H1 (cell line): ENCODE measurements around the gene APP. TPM values are rescaled to one million over a fixed set of nuclear protein-coding genes. Genes with fewer than 3 reads are reported as not detected.
A peak's percentile ranks its signal among the peaks of the same experiment; 100 is the strongest.

Experiments used
- CTCF ChIA-PET: fragments of 300-600 bp; sonication (Branson Sonifier 250); formaldehyde crosslinking; loops from one replicate; lab custom pipeline; 2021; ENCODE audit not compliant: partially characterized antibody; lab: Charles Lee
- POLR2A ChIA-PET: fragments of 300-600 bp; sonication (Branson Sonifier 250); formaldehyde crosslinking; loops from one replicate; lab custom pipeline; 2021; ENCODE audit warnings: inconsistent platforms; ENCODE audit not compliant: partially characterized antibody; lab: Charles Lee
- DNase-seq, 2 experiments: peaks; one replicate each; pipeline versions ENCODE4 v3.0.0 to v3.0.0-alpha.2; 2010 to 2022; ENCODE audit warnings: low spot score in 2 of 2, low read depth in 1 of 2, mixed read lengths in 1 of 2
- FAIRE-seq: peaks from 2 replicates; lab custom pipeline; 2011; peaks lifted over from hg19 to GRCh38; lab: Jason Lieb, UNC
- H2AFZ ChIP-seq: 2 replicates; pipeline ENCODE4 v1.8.1; 2012; ENCODE audit warnings: low read length, inconsistent platforms
- H2AK5ac ChIP-seq: 2 replicates; pipeline ENCODE4 v1.6.1; 2013; ENCODE audit warnings: low read depth, low read length
- H2BK120ac ChIP-seq: replicated peaks from 2 replicates; pipeline ENCODE3; 2013; ENCODE audit warnings: low read depth, low read length, inconsistent platforms
- H2BK12ac ChIP-seq: 2 replicates; pipeline ENCODE4 v1.6.1; 2013; ENCODE audit warnings: low read depth, low read length
- H2BK15ac ChIP-seq: 2 replicates; pipeline ENCODE4 v1.6.1; 2013; ENCODE audit warnings: low read length
- H2BK20ac ChIP-seq: 2 replicates; pipeline ENCODE4 v1.6.1; 2013; ENCODE audit warnings: low read length
- H2BK5ac ChIP-seq: 2 replicates; pipeline ENCODE4 v1.6.1; 2013; ENCODE audit warnings: low read depth, low read length
- H3K14ac ChIP-seq: 2 replicates; pipeline ENCODE4 v1.6.1; 2013; ENCODE audit warnings: inconsistent platforms; ENCODE audit not compliant: insufficient read length
- H3K18ac ChIP-seq: 2 replicates; pipeline ENCODE4 v1.6.1; 2013; ENCODE audit warnings: low read length; ENCODE audit errors: extremely low read depth
- H3K23ac ChIP-seq: 2 replicates; pipeline ENCODE4 v1.6.1; 2013; ENCODE audit warnings: inconsistent platforms; ENCODE audit not compliant: insufficient read length
- H3K23me2 ChIP-seq: 2 replicates; pipeline ENCODE4 v1.6.1; 2013; ENCODE audit warnings: low read depth, low read length
- H3K27ac ChIP-seq: 2 replicates; pipeline ENCODE4 v1.6.1; 2011; ENCODE audit warnings: low read depth, low read length, inconsistent platforms
- H3K27me3 ChIP-seq, 4 experiments: replicated peaks in 1 of 4; 1 replicate in 1 of 4; 2 replicates in 3 of 4; pipeline versions ENCODE4 v1.6.1 to v1.8.1; 2011 to 2013; ENCODE audit warnings: low read length in 3 of 4, mild to moderate bottlenecking in 3 of 4, inconsistent platforms in 2 of 4, mixed read lengths in 2 of 4, moderate library complexity in 1 of 4; ENCODE audit not compliant: control insufficient read depth in 3 of 4, insufficient read depth in 3 of 4; ENCODE audit errors: extremely low read depth in 1 of 4
- H3K36me3 ChIP-seq, 4 experiments: 2 replicates each; pipeline versions ENCODE4 v1.6.1 to v1.8.1; 2011 to 2013; ENCODE audit warnings: mild to moderate bottlenecking in 4 of 4, low read length in 3 of 4, moderate library complexity in 2 of 4, control low read depth in 1 of 4, inconsistent platforms in 1 of 4; ENCODE audit not compliant: insufficient read depth in 4 of 4, control insufficient read depth in 2 of 4
- H3K4ac ChIP-seq: replicated peaks from 2 replicates; pipeline ENCODE3; 2013; ENCODE audit warnings: low read length, low read depth, mixed read lengths, inconsistent platforms; ENCODE audit not compliant: insufficient read length
- H3K4me1 ChIP-seq, 4 experiments: replicated peaks in 1 of 4; 1 replicate in 1 of 4; 2 replicates in 3 of 4; pipeline versions ENCODE4 v1.6.1 to v1.8.1; 2011 to 2013; ENCODE audit warnings: low read length in 3 of 4, inconsistent platforms in 2 of 4, mixed read lengths in 1 of 4; ENCODE audit not compliant: insufficient read depth in 4 of 4, control insufficient read depth in 3 of 4
- H3K4me2 ChIP-seq, 2 experiments: 2 replicates each; pipeline versions ENCODE4 v1.6.1 to v1.8.1; 2011 to 2013; ENCODE audit warnings: low read depth in 2 of 2, low read length in 2 of 2, control low read depth in 1 of 2, inconsistent platforms in 1 of 2, mild to moderate bottlenecking in 1 of 2; ENCODE audit not compliant: insufficient read depth in 1 of 2
- H3K4me3 ChIP-seq, 4 experiments: fragments of 200-600, 300-600 bp in 1 of 4; sonication (generic), shearing (Covaris generic), sonication (Bioruptor Twin) in 1 of 4; 2 replicates each; pipeline versions ENCODE4 v1.5.1 to v1.8.1; 2011 to 2016; ENCODE audit warnings: low read length in 4 of 4, low read depth in 3 of 4, control low read depth in 2 of 4, inconsistent platforms in 2 of 4, mild to moderate bottlenecking in 2 of 4, mixed read lengths in 1 of 4, moderate library complexity in 1 of 4; ENCODE audit not compliant: insufficient read depth in 2 of 4; ENCODE audit errors: extremely low read depth in 1 of 4
- H3K56ac ChIP-seq: replicated peaks from 2 replicates; pipeline ENCODE3; 2013; ENCODE audit warnings: low read depth, mild to moderate bottlenecking, mixed read lengths, low read length, inconsistent platforms; ENCODE audit not compliant: insufficient read length
- H3K79me1 ChIP-seq: 2 replicates; pipeline ENCODE4 v1.6.1; 2013; ENCODE audit warnings: low read depth, low read length, control low read depth
- H3K79me2 ChIP-seq, 2 experiments: 2 replicates each; pipeline versions ENCODE4 v1.6.1 to v1.8.1; 2012 to 2013; ENCODE audit warnings: low read length in 2 of 2, mild to moderate bottlenecking in 2 of 2, inconsistent platforms in 1 of 2; ENCODE audit not compliant: insufficient read depth in 2 of 2, control insufficient read depth in 1 of 2
- H3K9ac ChIP-seq, 4 experiments: replicated peaks in 1 of 4; 1 replicate in 1 of 4; 2 replicates in 3 of 4; pipeline versions ENCODE4 v1.6.1 to v1.8.1; 2011 to 2013; ENCODE audit warnings: low read depth in 3 of 4, low read length in 3 of 4, control low read depth in 2 of 4, mild to moderate bottlenecking in 2 of 4, moderate library complexity in 2 of 4, inconsistent platforms in 1 of 4; ENCODE audit errors: extremely low read depth in 1 of 4
- H3K9me3 ChIP-seq, 2 experiments: 2 replicates each; pipeline versions ENCODE4 v1.6.1 to v1.8.1; 2012 to 2013; ENCODE audit warnings: mild to moderate bottlenecking in 2 of 2, moderate library complexity in 2 of 2, control low read depth in 1 of 2, inconsistent platforms in 1 of 2, low read depth in 1 of 2, low read length in 1 of 2, mixed read lengths in 1 of 2; ENCODE audit not compliant: insufficient read depth in 2 of 2
- H4K20me1 ChIP-seq, 2 experiments: replicated peaks in 1 of 2; 2 replicates each; pipeline versions ENCODE3 to v1.8.1; 2011 to 2013; ENCODE audit warnings: inconsistent platforms in 2 of 2, low read length in 2 of 2, mild to moderate bottlenecking in 1 of 2; ENCODE audit not compliant: insufficient read depth in 2 of 2, control insufficient read depth in 1 of 2
- H4K5ac ChIP-seq: 2 replicates; pipeline ENCODE4 v1.6.1; 2013; ENCODE audit warnings: low read length, low read depth, mixed read lengths, inconsistent platforms; ENCODE audit not compliant: insufficient read length
- H4K8ac ChIP-seq: 2 replicates; pipeline ENCODE4 v1.8.0; 2013; ENCODE audit warnings: mild to moderate bottlenecking, moderate library complexity, low read length, inconsistent platforms; ENCODE audit not compliant: insufficient read depth; ENCODE audit errors: extremely low read depth
- H4K91ac ChIP-seq: replicated peaks from 2 replicates; pipeline ENCODE3; 2013; ENCODE audit warnings: low read length, mixed read lengths, inconsistent platforms; ENCODE audit not compliant: insufficient read length
- ASH2L ChIP-seq: fragments of 200-600, 300-600 bp; sonication (generic); IDR thresholded peaks from one replicate; pipeline ENCODE4 v1.7.1; 2017; ENCODE audit warnings: low read length
- BACH1 ChIP-seq: IDR thresholded peaks from 2 replicates; pipeline ENCODE4 v1.6.1; 2012; ENCODE audit warnings: low read length, improper control_type of control experiment
- FOSL1 ChIP-seq: IDR thresholded peaks from 2 replicates; pipeline ENCODE4 v1.6.1; 2011; ENCODE audit warnings: mild to moderate bottlenecking, low read depth, low read length, moderate library complexity; ENCODE audit not compliant: insufficient read depth
- POU5F1 ChIP-seq: IDR thresholded peaks from 2 replicates; pipeline ENCODE4 v1.6.1; 2011; ENCODE audit warnings: low read depth, mild to moderate bottlenecking, low read length, moderate library complexity
- RAD21 ChIP-seq, 2 experiments: IDR thresholded peaks in 1 of 2; conservative IDR thresholded peaks in 1 of 2; 2 replicates each; pipeline ENCODE4 v1.6.1; 2011; ENCODE audit warnings: low read depth in 2 of 2, low read length in 2 of 2, improper control_type of control experiment in 1 of 2, inconsistent platforms in 1 of 2, mild to moderate bottlenecking in 1 of 2, moderate library complexity in 1 of 2
- SAP30 ChIP-seq: fragments of 300-600 bp; sonication (generic); IDR thresholded peaks from 2 replicates; pipeline ENCODE4 v1.7.1; 2012; ENCODE audit warnings: low read length, moderate library complexity, mild to moderate bottlenecking, inconsistent platforms; ENCODE audit not compliant: insufficient read depth, insufficient replicate concordance
- SP4 ChIP-seq: IDR thresholded peaks from 2 replicates; pipeline ENCODE4 v1.6.1; 2012; ENCODE audit warnings: low read length, inconsistent platforms
- SUZ12 ChIP-seq: fragments of 200-600 bp; sonication (generic); IDR thresholded peaks from 2 replicates; pipeline ENCODE4 v1.6.1; 2012; ENCODE audit warnings: mild to moderate bottlenecking, inconsistent platforms, low read length, moderate library complexity, mixed read lengths
- TAF1 ChIP-seq: IDR thresholded peaks from 2 replicates; pipeline ENCODE4 v1.6.1; 2011; ENCODE audit warnings: mild to moderate bottlenecking, low read depth, low read length
- ZNF274 ChIP-seq: IDR thresholded peaks from 2 replicates; pipeline ENCODE4 v1.7.0; 2012; ENCODE audit warnings: low read length, borderline replicate concordance; ENCODE audit errors: extremely low read depth
- WGBS, 2 experiments: shearing (Covaris generic) in 1 of 2; methylation state at CpG; one replicate each; pipeline versions ENCODE4 v1.1.6 to v1.1.7; 2013 to 2015; ENCODE audit warnings: low lambda C conversion rate in 2 of 2, mixed read lengths in 2 of 2, inconsistent platforms in 1 of 2, low coverage in 1 of 2, missing lambda C conversion rate in 1 of 2; ENCODE audit not compliant: insufficient replicate concordance in 2 of 2, insufficient coverage in 1 of 2, insufficient read length in 1 of 2; ENCODE audit errors: extremely low coverage in 1 of 2, missing lambda C conversion rate in 1 of 2; 5-methylcytosine and 5-hydroxymethylcytosine counted together
- polyA plus RNA-seq, 7 experiments: library from polyadenylated mRNA; depleted of rRNA in 3 of 7; stranded (reverse) in 5 of 7; unstranded in 2 of 7; fragments of >200 nt in 5 of 7; fragments of 200-250 nt in 2 of 7; gene quantifications; 1 replicate in 5 of 7; 2 replicates in 1 of 7; 4 replicates in 1 of 7; pipeline versions ENCODE4 v1.2.1 to v1.2.3, GENCODE V29; 2011 to 2013; ENCODE audit warnings: missing spikeins in 2 of 7, mixed read lengths in 2 of 7
- total RNA-seq: library from RNA; stranded (reverse); fragmentation: NEBNext Ultra II Directional; extraction: Animal tissue kit (Norgen Biotek cat#: 25700); gene quantifications from 2 replicates; pipeline ENCODE4 v1.2.1, GENCODE V29; 2021
- TF ChIP-seq, protein P1 (sequence below): IDR thresholded peaks from 2 replicates; pipeline ENCODE4 v1.6.1; 2011; ENCODE audit warnings: low read length, improper control_type of control experiment
- TF ChIP-seq, protein P2 (sequence below): IDR thresholded peaks from 2 replicates; pipeline ENCODE4 v1.6.1; 2011; ENCODE audit warnings: low read depth, mild to moderate bottlenecking, low read length; ENCODE audit not compliant: insufficient read depth

Gene APP
- total and polyA plus RNA-seq, 2 of the 8 experiments (the other 6 are each of a cell fraction or from before 2014, with no cell fraction given) = 375 to 551 TPM

DNA sequence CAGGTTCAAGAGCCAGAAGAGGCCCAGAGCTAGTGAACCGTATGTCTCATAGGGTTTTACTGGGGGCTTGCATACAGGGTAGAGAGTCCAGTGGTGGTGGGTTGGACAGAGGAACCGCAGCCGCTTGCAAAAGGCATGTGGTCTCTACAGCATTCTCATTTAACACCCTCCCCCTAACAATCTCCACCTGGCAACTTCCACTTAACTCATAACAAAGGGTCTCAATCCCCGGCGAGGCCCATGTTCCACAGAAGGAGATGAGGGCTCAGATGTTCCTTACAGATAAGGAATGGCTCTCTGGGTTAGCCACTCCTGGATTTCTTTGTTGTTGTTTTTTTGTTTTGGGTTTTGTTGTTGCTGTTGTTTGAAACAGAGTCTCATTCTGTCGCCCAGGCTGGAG lies 106.1 kb downstream of the APP start:
- H3K27me3 ChIP-seq = no peaks in the 10 kb centered on the region
- no peak for DNase-seq
- no peak overlapping the region for H3K14ac ChIP-seq
- H2BK20ac ChIP-seq = no peak overlapping the region
- no peaks in the 10 kb centered on the region for H3K9me3 ChIP-seq
- no peak overlapping the region for H2BK120ac ChIP-seq
- no peak overlapping the region for H2BK15ac ChIP-seq
- peaks cover 10 to 98% of the 10 kb centered on the region in 2 experiments; a peak in 3 of 4 replicates for H3K79me2 ChIP-seq
- H2BK12ac ChIP-seq = no peak overlapping the region
- no peak overlapping the region for H3K4ac ChIP-seq
- H3K18ac ChIP-seq = no peak overlapping the region
- H4K91ac ChIP-seq = no peak overlapping the region
- no peaks in the 10 kb centered on the region; the same call in 1 of the 2 replicates for H3K23me2 ChIP-seq
- no peak overlapping the region; the same call in 1 of the 2 replicates for H3K27ac ChIP-seq
- H3K4me2 ChIP-seq = no peak overlapping the region
- ChIA-PET POLR2A (interaction anchor here (1.4 kb wide), 1 partner anchor 106 kb away, joined by 3 read pairs; the partner anchor contains the start of gene APP), CTCF (interaction anchor here (2.0 kb wide), 1 partner anchor 14 kb away, joined by 5 read pairs; no protein-coding TSS in a partner anchor)
- H2AFZ ChIP-seq = no peak overlapping the region
- no peak for FAIRE-seq
- no peak overlapping the region for H4K5ac ChIP-seq
- peaks cover 9% of the 10 kb centered on the region for H3K79me1 ChIP-seq
- no peak overlapping the region for H3K9ac ChIP-seq
- no peak overlapping the region for H4K8ac ChIP-seq
- no peak overlapping the region for H3K56ac ChIP-seq
- peak overlapping the region; percentile 45; the same call in 1 of the 2 replicates for H2BK5ac ChIP-seq
- H2AK5ac ChIP-seq = no peak overlapping the region
- peaks cover 5 to 6% of the 10 kb centered on the region in 2 experiments for H4K20me1 ChIP-seq
- no peak overlapping the region for H3K4me3 ChIP-seq
- 88% methylated on average over 6 of the region's 6 CpGs; no CpG with 5 or more reads in 1 of the 2 experiments for WGBS, 2 experiments
- H3K36me3 ChIP-seq = no peaks in the 10 kb centered on the region; a peak in 1 of 8 replicates
- H3K4me1 ChIP-seq = peaks cover 1 to 15% (median 11%) of the 10 kb centered on the region in 4 experiments
- H3K23ac ChIP-seq = no peak overlapping the region
- TF ChIP-seq POU5F1 = no peak
- TF ChIP-seq SAP30 = no peak
- TF ChIP-seq TAF1 = no peak
- TF ChIP-seq, protein P1, sequence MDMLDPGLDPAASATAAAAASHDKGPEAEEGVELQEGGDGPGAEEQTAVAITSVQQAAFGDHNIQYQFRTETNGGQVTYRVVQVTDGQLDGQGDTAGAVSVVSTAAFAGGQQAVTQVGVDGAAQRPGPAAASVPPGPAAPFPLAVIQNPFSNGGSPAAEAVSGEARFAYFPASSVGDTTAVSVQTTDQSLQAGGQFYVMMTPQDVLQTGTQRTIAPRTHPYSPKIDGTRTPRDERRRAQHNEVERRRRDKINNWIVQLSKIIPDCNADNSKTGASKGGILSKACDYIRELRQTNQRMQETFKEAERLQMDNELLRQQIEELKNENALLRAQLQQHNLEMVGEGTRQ = no peak
- no peak for TF ChIP-seq SUZ12
- no peak for TF ChIP-seq ZNF274
- TF ChIP-seq BACH1 = no peak
- TF ChIP-seq, protein P2, sequence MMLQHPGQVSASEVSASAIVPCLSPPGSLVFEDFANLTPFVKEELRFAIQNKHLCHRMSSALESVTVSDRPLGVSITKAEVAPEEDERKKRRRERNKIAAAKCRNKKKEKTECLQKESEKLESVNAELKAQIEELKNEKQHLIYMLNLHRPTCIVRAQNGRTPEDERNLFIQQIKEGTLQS = no peak
- TF ChIP-seq FOSL1 = no peak
- no peak for TF ChIP-seq RAD21 (IDR thresholded peaks at IDR 0.05 in 1 of 2, conservative IDR thresholded peaks at IDR 0.05 in 1 of 2; ENCODE audit: low read depth in 2 of 2, low read length in 2 of 2)
- TF ChIP-seq ASH2L = no peak
- no peak for TF ChIP-seq SP4
